ENCODE results near the gene MCM5. TPM values are rescaled to one million over a fixed set of nuclear protein-coding genes. Genes with fewer than 3 reads are reported as not detected.
A peak's percentile ranks its signal among the peaks of the same experiment; 100 is the strongest.

Gene MCM5
- total RNA-seq, 1 experiment from 2014 or later: 107 TPM

- no peaks in the 10 kb centered on the region for H3K4me1 Mint-ChIP-seq (ENCODE audit: low read depth, unreplicated experiment)
- no peak overlapping the region for H3K4me3 ChIP-seq (ENCODE audit: low read depth, low read length)
- H3K36me3 Mint-ChIP-seq (ENCODE audit: insufficient read depth, unreplicated experiment): peaks cover 54% of the 10 kb centered on the region
- ChIA-PET CTCF (interaction anchor here (0.6 to 1.6 kb wide), 8 partner anchors 11 to 407 kb away, joined by 3 to 14 read pairs (median 4); no protein-coding TSS in a partner anchor), POLR2A (no interaction called here)
- H3K4me1 ChIP-seq: no peaks in the 10 kb centered on the region
- peaks cover 3% of the 10 kb centered on the region for H3K36me3 ChIP-seq (ENCODE audit: control insufficient read depth, insufficient read depth, low read length)
- H3K9me3 ChIP-seq: no peaks in the 10 kb centered on the region
- no peaks in the 10 kb centered on the region for H3K9me3 Mint-ChIP-seq (ENCODE audit: unreplicated experiment)
- no peaks in the 10 kb centered on the region for H3K27me3 ChIP-seq (replicated peaks; ENCODE audit: control insufficient read depth, insufficient read depth, low read length)
- peak; percentile 73 to 91 for DNase-seq
- H3K27ac Mint-ChIP-seq (ENCODE audit: unreplicated experiment): no peak overlapping the region
- intact Hi-C loops (cut with micrococcal nuclease; ENCODE audit: unreplicated experiment): loop anchor here (1.0 to 5.0 kb wide), 2 partner anchors 79 to 152 kb away; no protein-coding TSS in a partner anchor
- no TSS peak for BruUV-seq (replicated peaks)
- TF ChIP-seq, protein P1, sequence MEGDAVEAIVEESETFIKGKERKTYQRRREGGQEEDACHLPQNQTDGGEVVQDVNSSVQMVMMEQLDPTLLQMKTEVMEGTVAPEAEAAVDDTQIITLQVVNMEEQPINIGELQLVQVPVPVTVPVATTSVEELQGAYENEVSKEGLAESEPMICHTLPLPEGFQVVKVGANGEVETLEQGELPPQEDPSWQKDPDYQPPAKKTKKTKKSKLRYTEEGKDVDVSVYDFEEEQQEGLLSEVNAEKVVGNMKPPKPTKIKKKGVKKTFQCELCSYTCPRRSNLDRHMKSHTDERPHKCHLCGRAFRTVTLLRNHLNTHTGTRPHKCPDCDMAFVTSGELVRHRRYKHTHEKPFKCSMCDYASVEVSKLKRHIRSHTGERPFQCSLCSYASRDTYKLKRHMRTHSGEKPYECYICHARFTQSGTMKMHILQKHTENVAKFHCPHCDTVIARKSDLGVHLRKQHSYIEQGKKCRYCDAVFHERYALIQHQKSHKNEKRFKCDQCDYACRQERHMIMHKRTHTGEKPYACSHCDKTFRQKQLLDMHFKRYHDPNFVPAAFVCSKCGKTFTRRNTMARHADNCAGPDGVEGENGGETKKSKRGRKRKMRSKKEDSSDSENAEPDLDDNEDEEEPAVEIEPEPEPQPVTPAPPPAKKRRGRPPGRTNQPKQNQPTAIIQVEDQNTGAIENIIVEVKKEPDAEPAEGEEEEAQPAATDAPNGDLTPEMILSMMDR (IDR thresholded peaks at IDR 0.05; ENCODE audit: insufficient read depth in 1 of 2, low read depth in 1 of 2, low read length in 1 of 2, severe bottlenecking in 1 of 2, unreplicated experiment in 1 of 2): peak; percentile 86 to 91
- no peak overlapping the region for H3K4me3 Mint-ChIP-seq (ENCODE audit: unreplicated experiment)
- no peaks in the 10 kb centered on the region for H3K27me3 Mint-ChIP-seq (ENCODE audit: insufficient read depth, unreplicated experiment)
Measured at GRCh38 chr22:35430897-35431322, 31.0 kb downstream of the MCM5 start.

- H3K4me1 ChIP-seq: no peaks in the 10 kb centered on the region
- no peaks in the 10 kb centered on the region for H3K27me3 ChIP-seq (replicated peaks; ENCODE audit: control insufficient read depth, insufficient read depth, low read length)
- H3K36me3 ChIP-seq (ENCODE audit: control insufficient read depth, insufficient read depth, low read length): peaks cover 3% of the 10 kb centered on the region
- no peaks in the 10 kb centered on the region for H3K4me1 Mint-ChIP-seq (ENCODE audit: low read depth, unreplicated experiment)
- no peaks in the 10 kb centered on the region for H3K9me3 Mint-ChIP-seq (ENCODE audit: unreplicated experiment)
- H3K27me3 Mint-ChIP-seq (ENCODE audit: insufficient read depth, unreplicated experiment): no peaks in the 10 kb centered on the region
- ChIA-PET CTCF (interaction anchor here (0.6 to 1.6 kb wide), 5 partner anchors 81 to 362 kb away, joined by 3 to 14 read pairs (median 5); no protein-coding TSS in a partner anchor), POLR2A (no interaction called here)
- intact Hi-C loops (cut with micrococcal nuclease; ENCODE audit: unreplicated experiment): loop anchor here (1.0 to 5.0 kb wide), 2 partner anchors 79 to 152 kb away; no protein-coding TSS in a partner anchor
- DNase-seq: no peak
- no peak overlapping the region for H3K27ac Mint-ChIP-seq (ENCODE audit: unreplicated experiment)
- H3K36me3 Mint-ChIP-seq (ENCODE audit: insufficient read depth, unreplicated experiment): peaks cover 54% of the 10 kb centered on the region
- no peaks in the 10 kb centered on the region for H3K9me3 ChIP-seq
- TF ChIP-seq, protein P1 (IDR thresholded peaks at IDR 0.05; ENCODE audit: insufficient read depth in 1 of 2, low read depth in 1 of 2, low read length in 1 of 2, severe bottlenecking in 1 of 2, unreplicated experiment in 1 of 2): no peak
- BruUV-seq (replicated peaks): no TSS peak
- H3K4me3 ChIP-seq (ENCODE audit: low read depth, low read length): no peak overlapping the region
- no peak overlapping the region for H3K4me3 Mint-ChIP-seq (ENCODE audit: unreplicated experiment)
Measured at GRCh38 chr22:35431483-35432227, 31.7 kb downstream of the MCM5 start.

DNA sequence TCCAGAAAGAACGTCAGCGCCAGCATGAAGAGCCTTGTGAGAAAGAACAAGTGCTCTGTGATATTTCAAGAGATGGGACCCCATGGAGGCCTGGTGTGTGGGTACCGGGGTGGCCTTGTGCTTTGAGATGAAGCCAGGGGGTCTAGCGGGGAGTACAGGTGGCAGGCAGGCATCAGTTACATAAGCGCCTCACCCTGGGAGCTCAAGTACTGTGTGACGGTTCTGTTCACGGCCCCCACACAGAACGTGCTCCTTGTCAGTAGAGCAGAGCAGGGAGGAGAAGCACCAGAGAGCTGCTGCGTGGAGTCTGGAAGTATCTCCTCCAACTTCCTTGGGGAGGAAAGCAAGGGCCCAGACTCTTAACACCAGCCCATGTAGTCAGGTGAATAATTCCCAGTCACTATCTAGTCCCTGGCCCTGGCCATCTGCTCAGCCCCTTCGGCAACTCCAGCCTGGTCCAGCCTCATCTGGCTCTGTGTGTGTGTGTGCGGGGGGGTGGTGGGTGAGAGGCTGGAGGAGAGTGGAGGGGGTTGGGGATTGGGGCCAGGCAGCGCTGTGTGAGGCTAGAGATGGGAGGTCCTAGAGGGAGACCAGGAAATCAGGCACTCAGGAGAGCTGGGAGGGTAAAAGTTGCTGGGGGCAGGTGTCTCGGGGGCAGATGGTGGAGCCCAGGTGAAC, 32.4 kb downstream of the MCM5 start:
- DNase-seq: no peak
- intact Hi-C loops (cut with micrococcal nuclease; ENCODE audit: unreplicated experiment): loop anchor here (5.0 kb wide), 1 partner anchor 80 kb away; no protein-coding TSS in a partner anchor
- ChIA-PET POLR2A (no interaction called here), CTCF (no interaction called here)
- Mint-ChIP-seq H3K36me3 (ENCODE audit: insufficient read depth, unreplicated experiment) (peaks cover 54% of the 10 kb centered on the region), H3K4me1 (ENCODE audit: low read depth, unreplicated experiment) (no peaks in the 10 kb centered on the region), H3K27ac (ENCODE audit: unreplicated experiment) (no peak overlapping the region), H3K9me3 (ENCODE audit: unreplicated experiment) (no peaks in the 10 kb centered on the region), H3K4me3 (ENCODE audit: unreplicated experiment) (no peak overlapping the region), H3K27me3 (ENCODE audit: insufficient read depth, unreplicated experiment) (no peaks in the 10 kb centered on the region)
- Histone ChIP-seq H3K36me3 (ENCODE audit: control insufficient read depth, insufficient read depth, low read length) (peaks cover 3% of the 10 kb centered on the region), H3K9me3 (no peaks in the 10 kb centered on the region), H3K4me3 (ENCODE audit: low read depth, low read length) (no peak overlapping the region), H3K4me1 (no peaks in the 10 kb centered on the region), H3K27me3 (replicated peaks; ENCODE audit: control insufficient read depth, insufficient read depth, low read length) (no peaks in the 10 kb centered on the region)
- TF ChIP-seq, protein P1 (IDR thresholded peaks at IDR 0.05; ENCODE audit: insufficient read depth in 1 of 2, low read depth in 1 of 2, low read length in 1 of 2, severe bottlenecking in 1 of 2, unreplicated experiment in 1 of 2): no peak
- no TSS peak for BruUV-seq (replicated peaks)
